CD4-positive, alpha-beta T cell treated with Interleukin-1 beta for 1 hour (primary cell): ENCODE results near the gene TAPBPL.

Experiments used
- DNase-seq, 2 donors: peaks; one replicate each; pipeline ENCODE4 v3.0.0-alpha.2; 2020 to 2022

Gene TAPBPL

GRCh38 chr12:6435961-6436715 is 15.7 kb upstream of the TAPBPL start:
- no peak for DNase-seq

GRCh38 chr12:6437586-6437985 is 14.3 kb upstream of the TAPBPL start:
- no peak for DNase-seq

DNA sequence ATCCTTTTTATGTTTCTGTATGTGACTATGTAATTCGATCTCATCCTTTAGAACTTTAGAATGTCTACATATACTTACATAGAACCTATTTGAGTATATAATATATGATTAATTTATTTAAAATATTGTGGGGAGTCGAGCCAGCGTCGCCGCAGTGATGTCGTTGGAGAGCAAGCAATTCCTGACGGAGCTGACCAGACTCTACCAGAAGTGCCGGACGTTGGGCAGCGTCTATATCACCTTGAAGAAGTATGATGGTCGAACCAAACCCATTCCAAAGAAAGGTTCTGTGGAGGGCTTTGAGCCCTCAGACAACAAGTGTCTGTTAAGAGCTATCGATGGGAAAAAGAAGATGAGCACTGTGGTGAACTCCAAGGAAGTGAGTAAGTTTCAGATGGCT is 13.5 kb upstream of the TAPBPL start:
- no peak for DNase-seq

DNA sequence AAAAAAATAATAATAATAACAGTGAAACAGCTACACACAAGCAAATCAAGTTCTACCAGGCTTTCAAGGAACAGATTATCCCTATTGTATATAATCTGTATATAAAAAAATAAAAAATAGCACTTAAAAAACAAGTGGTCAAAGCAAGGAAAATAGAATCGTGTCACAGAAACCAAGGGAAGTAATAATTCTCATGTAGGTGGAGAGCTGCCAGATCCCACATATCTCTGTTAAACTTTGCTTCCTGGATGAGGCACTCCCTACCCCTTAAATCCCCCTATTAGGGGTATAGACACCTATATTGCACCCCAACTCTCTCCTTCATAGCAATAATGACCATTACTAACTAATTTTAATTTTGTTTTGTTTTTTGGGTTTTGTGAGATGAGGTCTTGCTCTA is 11.5 kb upstream of the TAPBPL start:
- DNase-seq, result no peak

DNA sequence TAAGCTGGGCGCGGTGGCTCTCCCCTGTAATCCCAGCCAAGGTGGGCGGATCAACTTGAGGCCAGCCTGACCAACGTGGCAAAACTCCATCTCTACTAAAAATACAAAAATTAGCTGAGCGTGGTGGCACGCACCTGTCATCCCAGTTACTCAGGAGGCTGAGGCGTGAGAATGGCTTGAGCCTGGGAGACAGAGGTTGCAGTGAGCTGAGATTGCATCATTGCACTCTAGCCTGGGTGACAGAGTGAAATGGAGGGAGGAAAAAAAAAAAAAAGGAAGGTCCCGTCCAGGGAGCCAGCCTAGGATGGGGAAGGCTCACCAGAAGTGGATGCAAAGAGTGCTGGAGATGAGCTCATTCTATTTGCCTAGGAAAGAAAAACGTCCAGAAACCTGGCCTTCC is 9.0 kb upstream of the TAPBPL start:
- no peak for DNase-seq

GRCh38 chr12:6443361-6443983 is 8.4 kb upstream of the TAPBPL start:
- DNase-seq, result no peak

GRCh38 chr12:6444031-6444430 is 7.8 kb upstream of the TAPBPL start:
- no peak for DNase-seq

GRCh38 chr12:6444704-6445688 is 6.8 kb upstream of the TAPBPL start, which contains the start of gene CD27:
Gene CD27, plus strand, starts transcription at chr12:6444955. Its CDS starts 141 bp downstream, at chr12:6445096.
- peak in 1 of 2 donors; percentile 43 for DNase-seq

DNA sequence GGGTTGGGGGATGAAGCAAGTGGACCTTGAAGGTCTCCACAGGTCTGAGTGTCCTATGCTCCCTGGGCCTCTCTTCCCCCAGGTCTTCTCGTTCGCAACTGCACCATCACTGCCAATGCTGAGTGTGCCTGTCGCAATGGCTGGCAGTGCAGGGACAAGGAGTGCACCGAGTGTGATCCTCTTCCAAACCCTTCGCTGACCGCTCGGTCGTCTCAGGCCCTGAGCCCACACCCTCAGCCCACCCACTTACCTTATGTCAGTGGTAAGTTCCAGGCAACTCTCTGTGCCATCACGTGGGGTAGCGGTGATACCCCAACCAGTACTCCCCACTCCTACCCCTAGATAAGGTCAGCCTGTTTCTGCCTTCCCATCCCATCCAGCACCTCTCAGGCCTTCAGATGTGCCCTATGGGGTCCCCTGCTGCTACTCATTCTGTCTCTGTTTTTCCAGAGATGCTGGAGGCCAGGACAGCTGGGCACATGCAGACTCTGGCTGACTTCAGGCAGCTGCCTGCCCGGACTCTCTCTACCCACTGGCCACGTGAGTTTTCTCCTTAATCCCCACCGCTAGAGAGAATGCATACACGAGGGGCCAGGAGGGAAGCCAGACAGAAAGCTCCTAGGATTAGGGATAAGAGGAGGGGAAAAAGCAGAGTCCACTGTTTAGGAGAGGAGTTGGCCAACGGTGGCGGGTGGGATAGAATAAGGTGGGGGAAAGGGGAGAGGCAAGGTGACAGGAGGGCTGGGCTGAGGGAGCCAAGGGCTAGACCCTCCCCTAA is 1.6 kb upstream of the TAPBPL start:
- no peak for DNase-seq

DNA sequence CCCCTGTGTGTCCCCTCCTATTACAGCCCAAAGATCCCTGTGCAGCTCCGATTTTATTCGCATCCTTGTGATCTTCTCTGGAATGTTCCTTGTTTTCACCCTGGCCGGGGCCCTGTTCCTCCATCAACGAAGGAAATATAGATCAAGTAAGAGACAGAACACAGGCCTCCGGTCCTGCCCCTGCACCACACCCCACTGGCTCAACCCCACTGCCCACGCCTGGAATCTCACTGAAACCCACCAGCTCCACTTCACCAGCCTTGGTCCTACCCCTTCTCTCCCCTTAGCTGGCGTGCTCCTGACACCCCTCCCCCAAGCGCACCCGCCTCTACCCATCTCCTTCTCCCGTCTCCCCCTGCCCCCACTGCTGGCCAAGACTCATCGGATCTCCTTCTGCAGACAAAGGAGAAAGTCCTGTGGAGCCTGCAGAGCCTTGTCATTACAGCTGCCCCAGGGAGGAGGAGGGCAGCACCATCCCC is 934 bp upstream of the TAPBPL start:
- no peak for DNase-seq

- DNase-seq, result no peak
Measured at GRCh38 chr12:6452245-6452943, 552 bp downstream of the TAPBPL start.

DNA sequence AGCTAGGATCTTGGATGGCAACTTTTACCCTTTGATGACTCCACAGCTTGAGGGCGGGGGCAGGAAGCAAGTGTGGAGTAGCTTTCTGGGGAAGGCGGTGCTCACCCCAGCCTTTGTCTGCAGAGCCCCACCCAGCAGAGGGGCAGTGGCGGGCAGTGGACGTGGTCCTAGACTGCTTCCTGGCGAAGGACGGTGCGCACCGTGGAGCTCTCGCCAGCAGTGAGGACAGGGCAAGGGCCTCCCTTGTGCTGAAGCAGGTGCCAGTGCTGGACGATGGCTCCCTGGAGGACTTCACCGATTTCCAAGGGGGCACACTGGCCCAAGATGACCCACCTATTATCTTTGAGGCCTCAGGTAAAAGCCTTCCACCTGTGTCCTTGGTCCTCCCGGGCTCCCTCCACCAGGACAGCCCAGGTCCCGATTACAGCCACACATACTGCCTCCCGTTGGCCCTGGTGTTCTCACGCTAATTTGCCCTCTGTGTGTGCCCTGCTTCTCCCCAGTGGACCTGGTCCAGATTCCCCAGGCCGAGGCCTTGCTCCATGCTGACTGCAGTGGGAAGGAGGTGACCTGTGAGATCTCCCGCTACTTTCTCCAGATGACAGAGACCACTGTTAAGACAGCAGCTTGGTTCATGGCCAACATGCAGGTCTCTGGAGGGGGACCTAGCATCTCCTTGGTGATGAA is 1.2 kb downstream of the TAPBPL start:
- DNase-seq, result no peak

DNA sequence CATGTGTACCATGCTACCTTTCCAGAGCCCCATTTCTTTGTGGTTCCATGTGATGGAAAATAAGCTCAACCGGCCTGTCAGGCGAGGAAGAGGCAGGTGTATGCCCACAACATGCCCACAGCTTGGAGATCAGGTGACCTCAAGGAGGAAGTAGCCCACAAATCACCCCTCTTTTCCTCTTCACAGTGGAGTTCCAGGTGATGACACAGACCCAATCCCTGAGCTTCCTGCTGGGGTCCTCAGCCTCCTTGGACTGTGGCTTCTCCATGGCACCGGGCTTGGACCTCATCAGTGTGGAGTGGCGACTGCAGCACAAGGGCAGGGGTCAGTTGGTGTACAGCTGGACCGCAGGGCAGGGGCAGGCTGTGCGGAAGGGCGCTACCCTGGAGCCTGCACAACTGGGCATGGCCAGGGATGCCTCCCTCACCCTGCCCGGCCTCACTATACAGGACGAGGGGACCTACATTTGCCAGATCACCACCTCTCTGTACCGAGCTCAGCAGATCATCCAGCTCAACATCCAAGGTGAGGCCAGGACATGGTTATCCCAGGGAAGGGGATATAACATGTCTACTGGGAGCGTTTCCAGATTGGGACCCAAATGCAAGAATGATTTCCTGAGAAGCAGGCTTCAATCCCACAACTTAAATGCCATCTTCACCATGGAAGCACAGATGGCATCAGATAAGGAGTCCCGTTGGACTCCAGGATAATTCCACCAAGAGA is 5.5 kb downstream of the TAPBPL start:
- no peak for DNase-seq

GRCh38 chr12:6458281-6459003 is 6.6 kb downstream of the TAPBPL start:
- DNase-seq, result no peak

DNA sequence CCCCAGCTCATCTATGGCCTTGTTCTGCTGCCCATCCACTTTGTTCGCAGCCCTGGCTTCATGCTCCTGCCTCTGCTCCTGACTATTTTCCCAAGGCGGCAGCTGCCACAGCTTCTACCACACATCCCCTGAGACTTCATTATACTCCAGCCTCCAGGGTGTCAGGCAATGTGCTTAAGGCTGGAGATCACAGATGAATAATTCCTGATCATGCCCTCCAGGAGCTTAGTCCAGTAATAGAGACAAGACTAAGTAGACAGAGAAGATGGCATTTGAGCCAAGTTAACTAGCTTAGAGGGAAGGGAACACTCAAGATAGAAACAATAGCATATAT is 7.1 kb downstream of the TAPBPL start:
- no peak for DNase-seq

DNA sequence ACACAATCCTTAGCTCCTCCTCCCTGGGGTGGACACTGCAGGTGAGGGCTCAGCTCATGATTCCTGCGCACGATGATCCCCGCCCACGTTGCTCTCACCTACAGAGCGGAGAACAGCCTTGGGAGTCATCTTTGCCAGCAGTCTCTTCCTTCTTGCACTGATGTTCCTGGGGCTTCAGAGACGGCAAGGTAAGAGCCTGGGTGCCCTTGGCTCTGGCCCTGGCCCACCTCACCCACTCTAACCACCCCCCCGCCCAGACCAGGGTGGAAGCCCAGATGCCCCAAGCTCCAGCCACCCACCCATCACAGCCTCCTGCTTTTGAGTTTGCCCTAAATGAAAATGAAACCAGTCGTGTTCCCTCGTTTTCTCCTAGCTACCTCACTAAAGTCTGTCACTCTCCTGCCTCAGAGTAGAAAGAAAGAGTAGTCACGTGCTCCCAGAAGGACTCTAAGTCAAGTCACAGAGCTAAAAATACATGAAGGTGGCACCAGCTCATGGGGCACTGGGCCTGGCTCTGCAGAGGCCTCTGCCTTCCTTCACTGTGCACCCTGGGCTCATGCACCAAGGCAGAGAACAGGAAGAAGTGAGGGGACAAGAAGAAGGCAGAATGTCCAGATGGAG is 9.0 kb downstream of the TAPBPL start:
- peak in 1 of 2 donors; percentile 64 for DNase-seq

DNA sequence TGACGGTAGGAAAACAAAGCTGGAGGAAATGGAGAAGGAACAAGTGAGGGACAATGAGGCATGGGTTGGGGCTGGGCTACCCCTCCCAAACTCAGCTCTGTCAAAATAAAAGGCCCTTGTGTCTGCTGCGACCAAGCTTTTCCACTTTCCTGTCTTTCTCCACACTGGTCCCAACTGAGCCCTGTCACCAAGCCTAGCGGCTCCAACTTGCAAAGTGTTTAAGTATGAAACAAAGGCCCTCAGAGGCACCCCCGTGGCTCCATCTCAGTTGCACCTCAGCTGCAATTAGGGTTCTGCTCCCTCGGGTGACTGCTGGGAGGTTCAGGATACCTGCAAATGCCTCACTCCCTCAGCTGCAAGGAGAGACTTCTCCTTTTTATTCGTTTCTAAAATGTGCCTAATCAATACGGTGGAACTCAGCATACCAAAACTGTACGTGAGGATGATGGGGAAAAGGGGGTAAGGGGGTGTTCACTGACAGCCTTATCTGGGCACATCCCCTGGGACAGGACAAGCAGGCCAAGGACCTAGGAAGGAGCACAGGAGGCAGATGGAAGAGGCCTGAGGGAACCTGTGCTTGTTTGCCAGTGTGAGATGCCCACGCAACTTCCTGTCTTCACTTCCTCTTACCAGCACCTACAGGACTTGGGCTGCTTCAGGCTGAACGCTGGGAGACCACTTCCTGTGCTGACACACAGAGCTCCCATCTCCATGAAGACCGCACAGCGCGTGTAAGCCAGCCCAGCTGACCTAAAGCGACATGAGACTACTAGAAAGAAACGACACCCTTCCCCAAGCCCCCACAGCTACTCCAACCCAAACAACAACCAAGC is 9.8 kb downstream of the TAPBPL start:
- peak; percentile 85 to 90 for DNase-seq

- no peak for DNase-seq
Measured at GRCh38 chr12:6462234-6462995, 10.6 kb downstream of the TAPBPL start.
